GM10266 (cell line): ENCODE data around the gene PPP2R3A.
A peak's percentile ranks its signal among the peaks of the same experiment; 100 is the strongest.

Experiments
- DNase-seq: peaks from one replicate; pipeline ENCODE4 v3.0.0; 2012; ENCODE audit errors: extremely low spot score
- TF ChIP-seq, protein P1 (sequence below): IDR thresholded peaks from 2 replicates; pipeline ENCODE4 v1.5.1; 2012; ENCODE audit warnings: mild to moderate bottlenecking, low read depth; ENCODE audit not compliant: control insufficient read depth, insufficient read depth; ENCODE audit errors: missing control alignments

The PPP2R3A gene

DNA sequence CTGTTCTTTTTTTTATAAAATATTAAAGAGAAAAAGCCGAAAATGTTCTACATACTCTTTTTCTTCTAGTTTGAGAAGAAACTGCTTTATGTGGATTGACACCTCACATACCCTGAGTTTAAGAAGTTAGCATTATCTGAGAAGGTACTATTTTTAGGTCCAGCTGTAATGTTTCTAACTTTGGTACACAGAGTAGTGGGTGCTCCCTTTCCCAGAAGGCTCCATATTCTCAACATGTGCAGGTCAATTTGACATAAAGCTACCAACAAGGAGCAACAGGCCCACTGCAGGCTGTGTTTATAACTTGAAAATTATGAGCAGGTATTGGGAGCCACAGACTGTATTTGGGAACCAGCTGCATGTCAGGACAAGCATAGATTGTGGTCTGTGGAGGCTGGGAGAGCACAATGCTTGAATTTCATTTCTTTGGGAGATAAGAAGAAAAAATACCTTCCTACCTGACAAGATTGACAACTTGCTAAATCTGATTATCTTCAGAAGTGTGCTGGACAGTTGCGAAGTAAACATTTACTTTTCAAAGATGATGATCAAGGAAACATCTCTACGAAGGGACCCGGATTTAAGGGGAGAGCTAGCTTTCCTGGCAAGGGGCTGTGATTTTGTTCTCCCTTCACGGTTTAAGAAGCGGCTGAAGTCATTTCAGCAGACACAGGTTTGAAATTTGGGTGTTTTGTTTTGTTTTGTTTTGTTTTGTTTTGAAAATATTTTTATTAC lies 57.2 kb downstream of the PPP2R3A start:
- no peak for DNase-seq
- TF ChIP-seq, protein P1, sequence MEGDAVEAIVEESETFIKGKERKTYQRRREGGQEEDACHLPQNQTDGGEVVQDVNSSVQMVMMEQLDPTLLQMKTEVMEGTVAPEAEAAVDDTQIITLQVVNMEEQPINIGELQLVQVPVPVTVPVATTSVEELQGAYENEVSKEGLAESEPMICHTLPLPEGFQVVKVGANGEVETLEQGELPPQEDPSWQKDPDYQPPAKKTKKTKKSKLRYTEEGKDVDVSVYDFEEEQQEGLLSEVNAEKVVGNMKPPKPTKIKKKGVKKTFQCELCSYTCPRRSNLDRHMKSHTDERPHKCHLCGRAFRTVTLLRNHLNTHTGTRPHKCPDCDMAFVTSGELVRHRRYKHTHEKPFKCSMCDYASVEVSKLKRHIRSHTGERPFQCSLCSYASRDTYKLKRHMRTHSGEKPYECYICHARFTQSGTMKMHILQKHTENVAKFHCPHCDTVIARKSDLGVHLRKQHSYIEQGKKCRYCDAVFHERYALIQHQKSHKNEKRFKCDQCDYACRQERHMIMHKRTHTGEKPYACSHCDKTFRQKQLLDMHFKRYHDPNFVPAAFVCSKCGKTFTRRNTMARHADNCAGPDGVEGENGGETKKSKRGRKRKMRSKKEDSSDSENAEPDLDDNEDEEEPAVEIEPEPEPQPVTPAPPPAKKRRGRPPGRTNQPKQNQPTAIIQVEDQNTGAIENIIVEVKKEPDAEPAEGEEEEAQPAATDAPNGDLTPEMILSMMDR = no peak

DNA sequence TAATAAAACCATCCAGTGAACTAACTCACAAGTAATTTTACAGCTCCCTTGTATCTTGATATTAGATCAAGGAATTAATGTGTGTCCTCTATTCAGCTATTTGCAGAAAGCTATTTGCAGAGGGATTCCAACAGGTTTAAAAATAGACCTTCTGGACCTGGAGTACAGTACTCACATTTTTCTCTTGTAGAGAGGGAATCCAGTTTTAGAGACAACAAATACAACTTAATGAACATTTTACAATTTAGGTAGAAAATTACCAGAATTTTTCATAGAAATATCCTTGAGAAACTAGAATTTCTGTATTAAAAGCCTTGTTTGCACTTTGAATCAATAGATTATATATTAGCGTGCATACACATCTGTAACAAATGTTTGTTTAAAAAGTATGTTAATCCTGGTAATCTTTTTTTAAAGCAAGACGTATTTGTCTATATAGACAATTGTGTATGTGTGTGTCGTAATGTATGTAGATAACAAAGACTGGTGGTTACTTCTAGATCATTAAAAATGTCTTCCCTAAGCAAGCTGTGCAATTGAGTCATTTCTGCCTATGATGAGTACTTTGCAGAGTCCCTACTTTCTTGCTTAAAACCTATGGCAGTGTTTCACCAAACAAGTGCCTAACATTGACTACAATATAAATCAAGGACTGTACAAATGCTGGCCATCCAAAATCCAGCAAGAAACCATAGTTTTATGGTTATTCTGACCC lies 57.9 kb downstream of the PPP2R3A start:
- TF ChIP-seq, protein P1 = no peak
- no peak for DNase-seq

DNA sequence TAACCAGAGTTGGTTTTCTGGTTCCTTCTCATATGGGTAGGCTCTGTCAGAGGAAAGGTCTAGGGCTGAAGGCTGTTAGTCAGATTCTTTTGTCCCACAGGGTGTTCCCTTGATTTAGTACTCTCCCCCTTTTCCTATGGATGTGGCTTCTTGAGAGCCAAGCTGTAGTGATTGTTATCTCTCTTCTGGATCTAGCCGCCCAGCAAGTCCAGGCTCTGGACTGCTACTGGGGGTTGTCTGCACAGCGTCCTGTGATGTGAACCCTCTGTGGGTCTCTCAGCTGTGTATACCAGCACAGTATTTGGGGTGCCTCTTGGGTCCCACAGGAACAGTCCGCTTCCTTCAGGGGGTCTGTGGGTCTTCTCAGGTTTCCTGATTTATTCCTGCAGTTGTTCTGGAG lies 70.8 kb downstream of the PPP2R3A start:
- TF ChIP-seq, protein P1 = no peak
- no peak for DNase-seq

DNA sequence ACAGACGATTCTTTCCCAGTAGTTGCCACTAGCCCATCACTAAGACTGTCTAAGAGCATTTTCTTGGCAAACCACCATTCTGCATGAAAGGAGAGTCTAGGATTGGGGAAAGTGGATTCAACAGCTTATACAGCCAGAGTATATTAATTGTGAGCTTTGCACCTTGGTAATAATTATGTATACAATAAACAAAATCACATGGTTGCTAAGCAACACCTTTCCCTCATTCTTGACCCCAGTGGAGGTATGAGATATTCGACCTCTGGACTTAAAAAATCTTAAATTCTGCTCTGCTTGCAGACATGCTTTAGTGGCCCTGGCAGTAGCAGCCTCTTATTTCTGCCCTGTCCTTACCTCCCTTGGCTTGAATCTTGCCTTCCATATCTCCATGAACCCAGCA lies 73.1 kb downstream of the PPP2R3A start:
- TF ChIP-seq, protein P1 = no peak
- DNase-seq = no peak

DNA sequence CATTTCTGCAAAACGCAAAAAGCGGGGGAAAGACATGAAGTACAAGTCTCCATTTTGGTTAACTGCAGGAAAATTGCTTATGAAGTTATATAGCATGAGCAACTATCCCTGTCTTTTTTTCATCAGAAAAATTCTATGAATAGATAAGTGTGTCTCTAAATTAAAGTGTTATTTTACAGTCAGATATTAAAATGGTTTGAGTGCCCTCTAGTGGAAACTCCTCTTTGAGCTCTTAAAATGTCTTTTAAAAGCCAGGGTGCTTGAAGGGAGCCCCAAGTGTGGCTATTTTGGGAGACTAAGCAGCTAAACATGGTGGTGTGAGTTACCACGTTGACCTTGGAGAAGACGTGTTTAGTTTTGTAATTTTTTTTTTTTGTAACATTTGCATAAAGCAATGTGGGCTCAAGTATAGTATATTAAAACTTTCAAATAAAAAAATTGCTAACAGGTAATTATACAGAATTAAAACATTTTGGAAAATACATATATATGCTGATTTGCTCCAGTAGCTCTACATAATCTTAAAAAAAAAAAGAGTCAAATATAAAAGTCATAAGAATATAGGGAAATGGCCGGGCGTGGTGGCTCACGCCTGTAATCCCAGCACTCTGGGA lies 77.2 kb downstream of the PPP2R3A start:
- TF ChIP-seq, protein P1 = peak; percentile 46
- DNase-seq = peak; percentile 38

DNA sequence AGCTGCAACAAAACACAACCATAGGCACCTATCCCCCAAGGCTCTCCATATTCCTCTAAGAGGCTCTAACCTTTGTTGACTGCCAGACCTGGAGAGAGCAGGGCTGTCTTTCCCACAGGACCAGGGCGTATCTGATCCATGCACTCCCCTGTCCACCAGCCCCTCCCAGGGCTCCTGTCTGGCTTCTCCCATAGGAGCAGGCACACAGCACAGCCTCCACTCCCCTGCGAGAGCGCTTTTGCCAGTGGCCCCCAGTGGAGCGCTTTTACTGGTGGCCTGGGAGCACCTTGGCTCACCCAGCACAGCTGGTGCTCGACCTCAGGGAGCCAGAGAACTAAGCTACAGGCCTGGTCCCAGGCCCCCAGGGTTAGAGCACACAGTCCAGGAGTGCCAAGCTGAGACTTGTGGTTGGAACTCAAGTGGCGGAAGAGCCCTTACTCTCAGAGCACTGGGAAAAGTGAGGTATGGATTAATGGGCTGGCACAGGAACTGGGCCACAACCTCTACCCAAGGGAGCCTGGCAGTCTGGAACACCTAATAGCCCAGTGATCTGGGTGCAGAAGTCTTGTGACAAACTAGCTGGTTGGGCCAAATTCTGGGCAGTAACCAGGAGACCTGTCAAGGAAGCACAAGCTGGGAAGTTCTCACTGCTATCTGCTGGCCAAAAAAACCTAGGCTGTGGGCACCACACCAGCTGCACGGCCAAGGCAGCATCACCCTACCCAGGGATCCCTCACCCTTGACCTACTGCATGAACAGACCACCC lies 79.6 kb downstream of the PPP2R3A start:
- no peak for DNase-seq
- TF ChIP-seq, protein P1 = no peak
